Hematopoietic multipotent progenitor cell treated with erythropoietin and hydrocortisone succinate and interleukin-3 and kit ligand, for 6 days (in vitro differentiated cells): ENCODE data around the gene F12.

Experiments
- DNase-seq: peaks from one replicate; pipeline ENCODE4 v3.0.0-alpha.2; 2015

The F12 gene

DNA sequence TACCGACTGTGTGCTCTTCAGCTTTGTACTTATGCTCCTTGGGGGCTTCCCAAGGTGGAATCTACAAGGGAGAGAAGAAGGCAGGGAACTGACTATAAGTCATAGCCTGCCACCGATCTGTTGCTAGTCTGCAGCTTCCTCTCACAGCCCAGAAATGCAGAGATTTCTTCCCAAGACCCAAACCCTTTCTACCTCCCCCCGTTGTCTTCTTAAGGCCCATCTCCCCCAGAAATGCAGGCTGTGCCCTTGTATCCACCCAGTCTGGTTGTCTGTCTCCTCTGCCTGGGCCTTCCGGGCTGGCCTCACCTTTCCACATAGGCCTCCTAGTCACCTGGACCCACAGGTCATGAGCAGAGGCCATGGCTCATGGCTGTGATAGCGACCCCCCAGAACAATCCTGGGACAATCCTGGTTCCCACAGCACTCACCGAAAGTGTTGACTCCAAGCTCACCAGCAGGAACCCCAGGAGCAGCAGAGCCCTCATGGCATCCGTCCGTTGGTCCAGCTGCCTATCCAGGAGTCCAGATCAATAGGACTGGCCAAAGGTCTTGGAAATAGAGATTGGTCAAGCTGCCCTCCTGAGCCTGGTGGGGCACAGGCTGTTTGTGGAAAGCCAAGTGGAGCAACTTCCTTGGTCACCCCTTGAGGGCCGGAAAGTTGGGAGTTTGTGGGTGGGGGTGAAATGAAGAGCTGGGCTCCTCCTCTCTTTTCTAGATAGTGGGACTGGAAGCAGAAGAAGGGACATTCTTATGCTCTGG is at the start of gene F12:
Gene F12 (minus strand): TSS at position 522 of the 759 bp plus-strand sequence. CDS start 37 bp downstream, at position 485.
- no peak for DNase-seq

DNA sequence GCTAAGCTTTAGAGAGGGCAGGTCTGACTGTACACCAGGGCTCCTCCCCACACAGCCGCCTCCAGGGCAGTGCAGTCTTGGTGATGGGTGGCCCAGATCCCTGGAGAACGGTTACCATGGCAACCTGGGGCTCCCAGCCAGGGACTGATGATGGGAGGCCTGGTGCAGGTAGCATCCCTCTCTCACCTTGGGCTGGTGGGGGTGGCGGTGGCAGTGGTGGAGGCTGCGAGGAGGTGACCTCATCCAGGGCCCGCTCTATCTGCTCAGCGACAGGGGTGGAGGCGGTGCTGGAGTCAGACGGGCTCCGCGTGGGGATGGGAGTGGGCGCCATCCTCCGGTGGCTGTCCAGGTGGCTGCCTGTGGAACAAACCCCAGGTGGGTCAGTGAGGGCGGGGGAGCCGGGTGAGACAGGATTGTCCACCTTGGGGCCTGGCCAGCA is 49.6 kb upstream of the F12 start:
- DNase-seq = no peak

DNA sequence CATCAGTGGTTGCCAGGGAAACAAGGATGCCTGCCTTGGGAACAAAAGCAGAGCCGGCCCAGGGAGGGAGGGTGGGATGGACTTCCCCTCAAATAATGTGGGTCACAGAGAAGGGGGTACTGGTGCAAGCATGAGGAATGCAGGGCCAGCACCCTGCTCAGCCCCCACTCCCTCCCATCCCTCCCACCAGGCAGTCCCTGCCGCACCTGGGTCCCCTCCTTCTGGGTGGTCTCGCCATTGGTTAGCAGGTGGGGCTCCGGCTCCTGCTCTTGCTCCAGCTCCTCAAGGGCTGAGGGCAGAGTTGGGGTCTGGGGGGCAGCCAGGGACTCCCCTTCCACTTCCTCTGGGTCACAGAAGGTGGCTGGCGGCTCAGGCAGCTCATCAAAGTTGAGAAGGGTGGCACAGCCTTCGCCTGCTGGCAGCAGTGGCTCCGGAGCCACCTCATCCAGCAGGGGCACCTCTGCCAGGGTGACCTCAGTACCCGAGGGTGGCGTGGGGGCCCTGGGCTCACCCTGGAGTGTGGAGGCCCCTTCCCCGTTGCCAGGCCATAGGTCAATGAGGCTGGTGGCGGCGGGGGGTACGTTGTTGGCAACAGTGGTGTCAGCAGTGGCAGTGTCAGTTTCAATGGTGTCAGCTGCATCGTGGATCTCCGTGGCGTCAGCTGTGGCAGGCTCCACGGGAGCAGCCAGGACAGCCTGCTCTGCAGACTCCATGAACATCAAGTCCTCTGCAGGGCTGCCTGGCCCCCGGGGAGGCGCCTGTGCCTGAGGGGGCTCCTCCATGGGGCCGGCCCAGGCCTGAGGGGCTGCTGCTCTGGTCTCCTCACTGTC is 48.7 kb upstream of the F12 start:
- DNase-seq = no peak

DNA sequence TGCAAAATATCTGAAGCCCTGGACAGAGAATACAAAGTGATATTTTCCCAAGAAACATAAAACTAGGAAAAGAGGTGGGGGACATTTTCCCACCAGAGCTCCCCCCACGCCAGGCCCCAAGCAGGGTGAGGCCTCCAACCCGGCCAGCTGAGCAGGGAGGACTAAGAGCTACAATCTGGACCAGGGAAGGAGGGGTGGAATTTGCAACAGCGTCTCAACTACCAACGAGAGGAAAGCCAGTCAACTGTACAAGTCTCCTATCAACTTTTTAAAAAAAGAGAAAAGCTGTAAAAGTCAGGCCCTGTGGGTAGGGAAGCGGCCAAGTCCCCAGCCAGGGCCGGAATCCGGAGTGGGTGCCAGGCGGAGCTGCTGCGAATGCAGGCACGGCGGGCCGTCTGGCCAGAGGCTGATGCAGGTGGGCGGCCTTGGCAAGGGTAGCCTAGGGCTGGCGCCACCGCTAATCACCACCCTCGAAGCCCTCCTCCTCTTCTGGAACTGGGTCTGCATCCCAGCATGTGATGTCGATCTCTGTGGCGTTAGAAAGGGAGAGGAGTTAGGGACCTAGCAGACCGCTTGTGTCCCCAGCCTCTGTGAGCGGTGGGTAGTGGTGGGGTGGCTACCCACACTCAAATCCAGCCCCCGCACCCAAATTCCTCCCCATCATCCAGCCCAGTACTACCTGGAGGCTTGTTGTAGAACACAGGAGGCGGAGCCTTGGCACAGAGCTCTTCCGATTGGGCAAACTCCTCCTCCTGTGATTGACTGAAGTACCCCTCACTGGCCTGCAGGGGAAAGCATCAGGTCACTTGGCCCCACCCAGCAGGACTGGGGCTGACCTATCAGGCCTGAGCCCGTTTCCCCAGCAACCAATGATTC is 47.9 kb upstream of the F12 start:
- DNase-seq = peak; percentile 99

DNA sequence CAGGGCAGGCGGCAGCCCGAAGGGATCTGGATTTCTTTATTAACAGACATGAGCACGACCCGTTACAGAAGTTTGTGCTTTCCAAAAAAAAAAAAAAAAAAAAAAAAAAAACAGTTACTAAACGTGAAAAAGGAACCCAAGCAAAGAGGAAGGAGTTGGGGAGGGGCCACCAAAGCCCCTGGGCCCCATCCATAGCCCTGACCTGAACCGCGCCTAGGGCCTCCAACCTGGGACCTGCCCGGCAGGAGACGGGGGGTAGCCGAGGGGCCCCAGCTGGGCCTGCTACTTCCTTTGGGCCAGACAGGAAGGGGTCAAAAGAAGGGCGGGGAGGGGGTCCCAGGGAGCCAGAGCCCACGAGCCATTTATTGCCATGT is 47.2 kb upstream of the F12 start:
- no peak for DNase-seq

DNA sequence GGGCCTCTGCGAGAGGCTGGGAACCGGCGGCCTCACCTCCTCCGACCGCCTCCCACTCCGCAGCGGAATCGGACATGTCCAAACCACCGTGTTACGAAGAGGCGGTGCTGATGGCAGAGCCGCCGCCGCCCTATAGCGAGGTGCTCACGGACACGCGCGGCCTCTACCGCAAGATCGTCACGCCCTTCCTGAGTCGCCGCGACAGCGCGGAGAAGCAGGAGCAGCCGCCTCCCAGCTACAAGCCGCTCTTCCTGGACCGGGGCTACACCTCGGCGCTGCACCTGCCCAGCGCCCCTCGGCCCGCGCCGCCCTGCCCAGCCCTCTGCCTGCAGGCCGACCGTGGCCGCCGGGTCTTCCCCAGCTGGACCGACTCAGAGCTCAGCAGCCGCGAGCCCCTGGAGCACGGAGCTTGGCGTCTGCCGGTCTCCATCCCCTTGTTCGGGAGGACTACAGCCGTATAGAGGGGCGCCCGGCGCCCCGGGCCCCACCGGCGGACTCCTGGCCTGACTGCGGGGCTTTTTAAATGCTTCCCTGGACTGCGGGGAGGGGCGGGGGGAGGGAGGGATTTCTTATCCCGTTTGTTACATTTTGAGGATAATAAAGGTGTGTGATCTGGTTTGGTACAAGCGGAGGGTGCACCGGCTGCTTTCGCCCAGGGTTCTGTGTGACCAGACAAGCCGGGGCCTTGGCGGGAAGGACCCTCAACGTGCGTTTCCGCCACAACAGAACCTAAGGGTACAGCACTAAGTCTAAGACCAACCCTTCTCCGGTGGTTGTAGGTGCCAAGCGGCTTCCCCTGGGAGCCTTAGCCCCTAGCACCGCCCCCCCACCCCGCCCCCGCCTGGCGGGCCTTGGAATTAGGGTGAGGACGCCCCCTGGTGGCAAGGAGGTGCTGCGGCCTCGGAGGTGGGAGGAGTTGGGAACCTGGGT is 46.6 kb upstream of the F12 start:
- peak; percentile 95 for DNase-seq

DNA sequence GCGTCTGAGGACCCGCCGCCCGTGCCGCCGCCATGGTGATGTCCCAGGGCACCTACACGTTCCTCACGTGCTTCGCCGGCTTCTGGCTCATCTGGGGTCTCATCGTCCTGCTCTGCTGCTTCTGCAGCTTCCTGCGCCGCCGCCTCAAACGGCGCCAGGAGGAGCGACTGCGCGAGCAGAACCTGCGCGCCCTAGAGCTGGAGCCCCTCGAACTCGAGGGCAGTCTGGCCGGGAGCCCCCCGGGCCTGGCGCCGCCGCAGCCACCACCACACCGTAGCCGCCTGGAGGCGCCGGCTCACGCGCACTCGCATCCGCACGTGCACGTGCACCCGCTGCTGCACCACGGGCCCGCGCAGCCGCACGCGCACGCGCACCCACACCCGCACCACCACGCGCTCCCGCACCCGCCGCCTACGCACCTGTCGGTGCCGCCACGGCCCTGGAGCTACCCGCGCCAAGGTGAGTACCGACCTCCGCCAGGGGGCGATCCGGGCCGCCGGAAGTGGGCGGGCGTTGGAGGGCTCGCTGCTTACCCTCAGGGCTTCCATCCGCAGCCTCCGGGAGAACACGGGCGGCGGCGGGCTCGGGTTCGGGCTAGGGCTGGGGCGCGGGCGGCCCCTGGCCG is 45.8 kb upstream of the F12 start:
- peak; percentile 83 for DNase-seq

DNA sequence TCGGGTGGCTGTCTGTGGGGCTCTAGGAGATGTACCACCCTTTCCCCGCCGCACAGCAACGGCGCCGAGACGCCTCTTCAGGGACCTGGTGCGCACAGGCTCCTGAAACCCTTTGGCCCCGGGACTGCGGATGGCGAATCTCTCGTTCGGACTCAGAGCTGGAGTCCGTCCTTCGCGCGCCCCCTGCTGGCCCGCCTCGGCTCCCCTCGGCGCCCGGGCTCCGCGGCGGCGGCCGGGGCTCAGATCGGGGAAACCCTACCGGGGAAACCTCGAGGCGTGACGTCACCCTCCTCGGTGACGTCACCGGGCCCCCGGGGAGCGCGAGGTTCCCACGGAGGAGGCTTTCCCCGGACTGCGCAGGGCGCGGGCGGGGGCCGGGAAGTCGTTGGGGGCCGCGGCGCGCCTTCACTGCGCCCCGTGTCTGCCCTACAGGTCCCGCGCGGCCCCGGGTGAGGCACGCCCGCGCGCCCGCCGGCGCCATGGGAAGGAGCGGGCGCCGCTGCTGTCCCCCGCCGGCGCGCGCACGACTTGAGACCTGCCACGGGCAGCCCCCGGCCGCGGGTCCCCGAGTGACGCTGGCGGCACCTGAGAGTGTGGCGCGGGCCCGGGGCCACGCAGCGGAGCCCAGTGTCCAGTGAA is 45.2 kb upstream of the F12 start:
- DNase-seq = peak; percentile 93

DNA sequence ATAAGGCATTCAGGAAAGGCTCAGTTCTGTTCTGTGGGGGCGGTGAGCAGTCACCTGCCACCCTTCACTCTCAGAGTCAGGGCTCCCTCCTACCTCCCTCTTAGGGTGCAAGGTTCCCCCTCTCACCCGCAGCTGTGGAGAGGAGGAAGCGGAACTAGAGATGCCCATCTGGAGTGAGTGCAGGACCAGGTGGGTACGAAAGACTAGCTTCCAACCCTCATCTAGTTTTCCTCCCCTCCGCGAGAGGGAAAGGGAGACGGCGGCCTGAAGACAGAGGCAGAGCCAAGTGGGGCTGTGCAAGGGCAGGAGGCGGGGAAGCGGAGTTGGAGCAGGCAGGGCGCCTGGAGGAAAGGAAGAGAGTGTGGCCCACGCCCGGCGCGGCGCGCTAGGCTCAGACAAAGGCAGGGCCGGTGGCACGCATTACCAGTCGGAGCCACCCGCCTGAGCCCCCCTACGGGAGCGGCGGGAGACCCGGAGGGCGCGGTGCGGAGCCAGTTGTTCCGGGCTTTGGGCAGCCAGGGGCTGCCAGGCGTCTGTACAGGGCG is 44.6 kb upstream of the F12 start:
- DNase-seq = no peak

DNA sequence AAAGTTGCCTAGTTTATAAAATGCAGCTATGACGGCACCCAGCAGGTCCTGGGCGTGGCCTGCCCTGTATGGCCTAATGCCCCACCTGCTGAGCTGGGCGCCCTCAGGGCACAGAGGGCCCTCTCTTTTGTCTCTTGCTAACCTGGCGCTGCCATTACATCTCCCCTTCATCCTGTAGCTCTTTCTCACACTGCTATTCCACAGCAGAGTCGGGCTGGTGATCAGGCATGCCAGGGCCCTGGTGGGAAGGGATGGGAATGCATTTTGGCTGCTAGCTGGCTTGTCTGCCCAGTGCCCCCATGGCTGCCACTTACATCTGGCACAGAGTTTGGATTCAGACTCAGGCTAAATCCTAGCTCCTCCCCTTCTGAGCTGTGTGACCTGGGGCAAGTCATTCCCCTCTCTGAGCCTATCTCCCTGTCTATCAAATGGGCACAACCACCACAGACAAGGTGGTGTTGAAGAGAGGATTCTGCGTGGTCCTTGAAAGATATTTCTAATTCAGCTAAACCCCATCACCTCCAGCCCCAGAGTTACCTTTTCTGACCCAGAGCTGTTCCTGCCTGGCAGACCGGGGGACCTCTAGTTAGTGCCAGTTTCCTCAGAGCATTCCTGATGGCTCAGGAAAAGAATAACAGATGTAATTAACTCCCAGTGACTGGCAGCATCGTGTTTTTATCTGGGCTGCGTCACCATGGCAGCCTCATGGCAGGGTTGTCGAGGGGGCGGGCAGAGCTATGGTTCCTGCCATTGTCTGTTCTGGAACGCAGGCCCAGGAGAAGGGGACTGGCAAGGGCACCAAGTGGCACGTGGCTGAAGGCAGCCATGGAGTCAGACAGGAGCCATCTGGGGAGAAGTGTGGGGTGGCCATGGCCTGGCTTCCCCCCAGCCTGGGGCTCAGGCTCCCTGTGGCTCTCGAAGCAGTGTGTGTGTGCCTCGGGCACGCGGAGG is 43.6 kb upstream of the F12 start:
- no peak for DNase-seq

DNA sequence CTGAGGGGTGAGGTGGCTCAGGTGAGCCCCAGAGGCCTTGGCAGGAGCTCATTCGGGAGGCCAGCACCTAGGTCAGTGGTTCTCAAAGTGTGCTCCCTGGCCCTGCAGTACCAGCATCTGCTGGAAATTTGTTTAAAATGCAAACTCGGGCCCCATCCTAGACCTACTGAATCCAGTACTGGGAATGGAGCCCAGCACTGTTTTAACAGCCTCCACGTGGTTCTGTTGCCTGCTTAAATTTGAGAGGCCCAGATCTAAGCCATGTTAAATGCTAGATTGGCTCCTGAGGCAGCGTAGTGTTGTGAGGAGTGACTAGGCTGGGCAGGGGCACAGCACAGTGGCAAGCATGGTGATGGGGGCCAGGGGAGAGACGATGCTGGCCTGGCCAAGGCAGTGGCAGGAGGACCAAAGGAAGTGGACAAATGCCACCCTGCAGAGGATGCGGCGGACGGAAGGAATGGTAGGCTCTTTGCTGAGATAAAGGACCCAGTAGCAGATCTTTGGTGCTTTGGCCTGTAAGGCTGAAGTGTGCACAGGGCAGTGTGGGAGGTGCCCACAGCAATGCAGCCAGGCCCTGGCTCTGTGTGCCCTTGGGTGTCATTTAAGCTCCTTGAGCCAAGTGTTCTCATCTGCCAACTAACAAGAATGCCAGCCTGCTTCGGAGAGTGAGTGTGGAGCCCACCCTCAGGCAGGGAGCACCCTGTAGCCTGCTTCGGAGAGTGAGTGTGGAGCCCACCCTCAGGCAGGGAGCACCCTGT is 41.5 kb upstream of the F12 start:
- no peak for DNase-seq

DNA sequence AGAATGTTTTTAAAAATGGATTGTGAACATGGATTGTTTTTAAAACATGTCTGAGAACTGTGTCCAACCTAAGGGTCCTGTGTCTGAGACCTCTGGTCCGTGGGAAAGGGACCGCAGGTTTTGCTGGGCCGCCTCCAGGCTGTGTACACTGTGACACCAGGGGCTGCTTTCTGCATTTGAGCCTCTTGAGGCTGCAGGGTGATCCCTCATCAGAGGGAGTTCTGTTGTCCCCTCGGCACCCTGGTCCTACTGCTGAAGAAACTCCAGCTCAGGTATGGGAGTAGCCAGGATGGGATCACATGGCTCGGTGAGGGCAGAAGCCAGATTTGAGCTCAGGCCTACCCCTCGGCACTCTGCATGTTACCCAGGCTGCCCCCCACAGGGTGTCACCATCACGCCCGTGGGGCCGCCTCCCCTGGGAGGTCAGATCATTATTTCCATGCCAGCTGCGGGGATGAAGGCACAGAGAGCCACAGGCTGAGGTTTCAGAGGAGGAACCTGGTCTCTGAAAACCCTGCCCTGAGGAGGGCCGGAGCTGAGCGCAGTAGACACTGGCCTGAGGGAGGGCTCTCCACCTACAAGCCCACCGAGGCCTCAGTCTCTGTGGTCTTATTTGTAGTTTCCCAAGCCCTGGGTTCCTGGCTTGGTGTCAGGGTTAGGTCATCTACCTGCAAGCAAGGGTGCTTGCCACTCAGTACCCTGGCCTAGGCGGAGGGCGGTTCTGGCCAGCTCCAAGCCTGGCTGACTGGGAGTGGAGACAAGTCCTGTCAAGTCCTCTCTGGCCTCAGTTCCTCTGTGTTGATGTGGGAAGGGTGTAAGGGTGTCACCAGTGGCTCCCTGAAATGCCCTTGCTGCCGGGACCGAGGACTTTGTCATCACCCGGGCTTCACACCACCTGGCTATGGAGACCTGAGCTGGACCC is 40.0 kb upstream of the F12 start:
- no peak for DNase-seq

DNA sequence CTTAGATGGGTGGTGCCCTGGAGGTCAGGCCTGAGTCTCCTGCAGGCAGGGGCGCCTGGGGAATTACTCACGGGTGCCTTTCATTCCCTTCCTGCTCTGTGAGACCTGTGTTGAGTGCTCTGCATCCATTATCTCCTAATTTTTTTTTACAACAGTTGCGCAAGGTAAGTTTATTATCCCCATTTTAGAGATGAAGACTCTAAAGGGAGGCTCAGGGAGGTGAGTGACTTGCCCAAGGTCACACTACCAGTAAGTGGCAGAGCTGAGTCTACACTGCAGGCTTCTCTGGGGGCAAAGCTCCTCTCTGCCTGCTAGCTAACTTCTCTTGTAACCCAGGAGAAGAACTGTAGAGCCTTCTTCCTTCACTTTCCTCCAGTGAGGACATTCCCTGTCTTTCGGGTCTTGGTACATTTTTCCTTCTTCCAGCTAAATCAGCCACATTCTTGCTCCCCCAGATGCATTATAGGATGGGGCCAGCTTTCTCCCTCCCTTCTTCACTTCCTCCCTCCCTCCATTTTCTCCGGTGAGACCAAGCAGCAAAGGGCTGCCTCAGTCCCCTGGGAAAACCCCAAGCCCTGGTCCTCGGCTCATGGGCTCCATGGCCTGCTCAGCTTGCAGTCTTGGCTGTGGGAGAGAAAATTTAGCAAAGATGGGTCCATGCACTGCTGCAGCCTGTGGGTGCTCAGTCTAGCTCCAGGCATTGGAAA is 39.0 kb upstream of the F12 start:
- no peak for DNase-seq

DNA sequence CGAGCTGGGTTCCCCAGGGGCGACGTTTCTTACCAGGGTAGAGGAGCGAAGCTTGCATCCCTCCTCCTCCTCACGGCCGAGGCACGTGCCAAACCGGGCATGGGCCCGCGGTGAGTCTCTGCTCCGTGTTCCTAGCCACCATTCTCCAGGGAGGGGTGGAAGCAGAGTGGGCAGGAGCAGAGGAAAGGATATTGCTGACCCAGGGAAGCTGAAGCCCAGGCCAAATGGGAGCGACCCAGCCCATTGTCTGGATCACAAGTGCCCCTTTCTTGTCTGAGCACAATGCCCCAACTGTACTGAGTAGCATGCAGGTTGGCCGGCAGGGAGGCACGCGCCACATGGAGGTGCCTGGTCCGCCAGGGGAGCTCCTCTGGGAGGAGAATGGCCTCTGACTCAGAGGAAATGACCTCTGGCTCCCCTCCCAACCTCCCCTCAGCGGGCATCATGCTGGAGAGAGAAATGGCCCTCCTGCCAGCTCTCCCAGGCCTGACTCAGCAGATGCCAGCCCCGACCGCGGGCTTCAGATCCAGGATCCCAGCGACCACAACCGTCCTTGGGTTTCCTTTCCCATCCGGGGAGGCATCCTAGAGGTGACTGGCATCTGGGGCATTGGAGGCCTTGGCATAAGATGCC is 38.4 kb upstream of the F12 start:
- DNase-seq = peak; percentile 47

DNA sequence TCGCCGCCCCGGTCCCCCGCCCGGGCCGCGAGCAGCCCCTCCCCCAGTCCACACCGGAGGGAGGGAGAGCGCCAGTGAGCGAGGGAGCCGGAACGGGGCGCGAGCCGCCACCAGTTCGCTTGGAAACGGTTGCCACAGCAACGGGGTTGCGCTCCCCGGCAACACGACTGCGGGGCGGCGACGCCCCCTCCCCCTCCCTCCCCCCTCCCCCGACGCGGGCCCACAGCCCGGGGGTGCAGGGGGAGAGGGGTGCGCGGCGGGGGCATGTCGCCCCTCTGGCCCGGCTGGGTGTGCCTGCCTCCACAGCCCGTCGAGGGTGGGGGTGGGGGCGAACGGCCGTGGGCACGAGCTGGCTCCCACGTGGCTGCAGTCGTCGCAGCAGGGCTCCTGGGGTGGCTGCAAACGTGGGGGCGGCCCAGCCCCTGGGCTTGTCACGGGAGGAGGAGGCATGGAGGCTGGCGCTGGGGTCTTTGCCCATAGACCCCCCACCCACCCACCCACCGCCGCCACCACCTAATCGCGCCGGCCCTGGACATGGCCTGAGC is 37.8 kb upstream of the F12 start:
- DNase-seq = peak; percentile 60
